GM19455 (cell line): Measurements from ENCODE around the gene NACA2.
"Not testable (repeated sequence)": the region's sequence is repeated elsewhere in the genome, so short reads cannot be mapped to it uniquely, and the experiment has no call there.

Experiments used
- ATAC-seq: cut with Tn5 transposase; IDR thresholded peaks from one replicate; pipeline ENCODE4 v1.9.1; 2021; ENCODE audit not compliant: unreplicated experiment

The NACA2 gene

GRCh38 chr17:61552560-61552959, 38.5 kb downstream of the NACA2 start:
- ATAC-seq = not testable (repeated sequence)

- ATAC-seq = no peak
Measured at GRCh38 chr17:61551255-61551742, 39.7 kb downstream of the NACA2 start.

DNA sequence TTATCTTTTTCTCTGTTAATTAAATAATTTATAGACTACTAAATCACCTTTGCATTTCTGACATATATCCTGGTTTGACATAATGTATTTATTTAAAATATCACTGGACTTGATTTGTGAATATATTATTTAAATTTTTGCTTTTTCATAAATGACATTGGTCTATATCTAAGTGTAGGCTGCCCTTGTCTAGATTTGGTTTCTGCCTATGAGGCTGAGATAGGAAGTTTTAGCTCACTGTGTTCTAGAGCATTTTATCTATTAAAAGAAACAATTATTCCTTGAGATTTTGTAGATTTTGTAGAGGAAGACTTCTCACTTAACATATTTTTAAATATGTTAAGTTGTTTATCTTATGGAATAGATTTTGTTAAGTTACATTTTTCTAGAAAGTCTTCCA, 43.9 kb downstream of the NACA2 start:
- no peak for ATAC-seq

DNA sequence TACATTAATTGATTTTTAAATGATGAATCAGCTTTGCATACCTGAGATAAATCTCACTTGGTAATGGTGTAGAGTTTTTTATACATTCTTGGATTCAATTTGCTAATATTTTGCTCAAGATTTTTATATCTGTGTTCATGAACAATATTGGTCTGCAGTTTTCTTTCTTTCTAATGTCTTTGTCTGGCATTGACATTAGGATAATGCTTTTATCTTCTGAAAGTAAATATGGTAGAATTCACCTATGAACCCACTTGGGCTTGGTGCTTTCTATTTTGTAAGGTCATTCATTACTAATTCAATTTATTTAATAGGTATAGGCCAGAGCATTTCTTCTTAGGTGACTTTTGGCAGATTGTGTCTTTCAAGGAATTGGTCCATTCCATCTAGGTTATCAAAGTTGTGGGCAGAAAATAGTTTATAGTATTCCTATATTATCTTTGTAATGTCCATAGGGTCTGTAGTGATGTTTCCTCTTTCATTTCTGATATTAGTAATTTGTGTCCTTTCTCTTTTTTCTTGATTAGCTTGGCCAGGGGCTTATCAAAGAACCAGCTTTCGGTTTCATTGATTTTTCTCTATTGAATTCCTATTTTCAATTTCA, 45.6 kb downstream of the NACA2 start:
- no peak for ATAC-seq

- no peak for ATAC-seq
Measured at GRCh38 chr17:61543786-61544415, 47.1 kb downstream of the NACA2 start.

- no peak for ATAC-seq
Measured at GRCh38 chr17:61542027-61542426, 49.0 kb downstream of the NACA2 start.

GRCh38 chr17:61540874-61541273, 50.1 kb downstream of the NACA2 start:
- ATAC-seq = no peak
